GM12872 (cell line): ENCODE results near the gene GATAD2A.
A peak's percentile ranks its signal among the peaks of the same experiment; 100 is the strongest.

ENCODE experiments used
- TF ChIP-seq, protein P1 (sequence below): IDR thresholded peaks from 3 replicates; pipeline ENCODE4 v1.5.1; 2011; ENCODE audit warnings: low read depth, mild to moderate bottlenecking, low read length, moderate library complexity; ENCODE audit not compliant: insufficient read depth

Gene GATAD2A

GRCh38 chr19:19550972-19551852 lies 145.7 kb downstream of the GATAD2A start:
- TF ChIP-seq, protein P1, sequence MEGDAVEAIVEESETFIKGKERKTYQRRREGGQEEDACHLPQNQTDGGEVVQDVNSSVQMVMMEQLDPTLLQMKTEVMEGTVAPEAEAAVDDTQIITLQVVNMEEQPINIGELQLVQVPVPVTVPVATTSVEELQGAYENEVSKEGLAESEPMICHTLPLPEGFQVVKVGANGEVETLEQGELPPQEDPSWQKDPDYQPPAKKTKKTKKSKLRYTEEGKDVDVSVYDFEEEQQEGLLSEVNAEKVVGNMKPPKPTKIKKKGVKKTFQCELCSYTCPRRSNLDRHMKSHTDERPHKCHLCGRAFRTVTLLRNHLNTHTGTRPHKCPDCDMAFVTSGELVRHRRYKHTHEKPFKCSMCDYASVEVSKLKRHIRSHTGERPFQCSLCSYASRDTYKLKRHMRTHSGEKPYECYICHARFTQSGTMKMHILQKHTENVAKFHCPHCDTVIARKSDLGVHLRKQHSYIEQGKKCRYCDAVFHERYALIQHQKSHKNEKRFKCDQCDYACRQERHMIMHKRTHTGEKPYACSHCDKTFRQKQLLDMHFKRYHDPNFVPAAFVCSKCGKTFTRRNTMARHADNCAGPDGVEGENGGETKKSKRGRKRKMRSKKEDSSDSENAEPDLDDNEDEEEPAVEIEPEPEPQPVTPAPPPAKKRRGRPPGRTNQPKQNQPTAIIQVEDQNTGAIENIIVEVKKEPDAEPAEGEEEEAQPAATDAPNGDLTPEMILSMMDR, result no peak

GRCh38 chr19:19551853-19552192 lies 146.3 kb downstream of the GATAD2A start:
- TF ChIP-seq, protein P1, result no peak

DNA sequence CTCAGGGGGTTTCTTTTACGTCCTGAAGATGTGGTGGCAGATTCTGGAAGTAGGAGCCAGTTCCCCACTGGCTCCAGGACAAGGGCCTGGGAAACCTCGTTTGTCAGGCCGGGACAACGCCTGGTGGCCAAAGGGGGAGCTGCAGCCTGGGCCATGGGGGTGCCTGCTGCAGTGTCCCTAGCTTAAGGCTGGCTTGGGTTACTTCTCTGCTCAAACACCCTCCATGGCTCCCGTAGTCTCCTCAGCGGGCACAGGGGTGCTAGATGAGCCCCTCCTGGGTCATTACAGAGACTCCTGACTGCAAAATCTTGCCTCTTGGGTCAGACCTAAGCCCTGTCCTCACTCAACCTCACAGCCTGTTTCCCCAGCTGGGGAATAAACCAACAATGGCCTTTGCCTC lies 147.3 kb downstream of the GATAD2A start:
- TF ChIP-seq, protein P1, result peak; percentile 83

DNA sequence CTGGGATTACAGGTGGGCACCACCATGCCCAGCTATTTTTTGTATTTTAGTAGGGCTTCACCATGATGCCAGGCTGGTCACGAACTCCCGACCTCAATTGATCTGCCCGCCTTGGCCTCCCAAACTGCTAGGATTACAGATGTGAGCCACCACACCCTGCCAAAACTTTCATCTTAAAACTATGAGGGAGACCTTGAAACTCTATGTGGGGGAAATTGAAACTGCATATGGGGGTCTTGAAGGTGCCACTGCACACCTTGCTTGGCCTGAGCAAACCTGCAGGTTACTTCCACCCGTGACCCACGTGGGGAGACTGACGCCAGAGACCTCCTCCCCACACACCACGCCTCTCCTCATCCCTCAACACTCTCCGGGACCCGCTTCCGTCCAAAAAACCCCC lies 148.2 kb downstream of the GATAD2A start:
- TF ChIP-seq, protein P1, result no peak

- TF ChIP-seq, protein P1, result peak; percentile 90
Measured at GRCh38 chr19:19554074-19555023, 148.9 kb downstream of the GATAD2A start.

- TF ChIP-seq, protein P1, result no peak
Measured at GRCh38 chr19:19558055-19558454, 152.6 kb downstream of the GATAD2A start.
